RWPE1 (cell line): Measurements from ENCODE around the gene FCHSD2.
A peak's percentile ranks its signal among the peaks of the same experiment; 100 is the strongest.
"Not testable (repeated sequence)": the region's sequence is repeated elsewhere in the genome, so short reads cannot be mapped to it uniquely, and the experiment has no call there.

Experiments used
- CTCF ChIA-PET: fragments of 350-600 bp; sonication (Branson Sonifier 250); formaldehyde crosslinking; extraction: SDS; loops from one replicate; lab custom pipeline; 2021; lab: Yijun Ruan, JAX
- POLR2A ChIA-PET: fragments of 400-600 bp; formaldehyde crosslinking; extraction: SDS; loops from one replicate; lab custom pipeline; 2020; ENCODE audit warnings: antibody characterized with exemption; ENCODE audit not compliant: low non-redundant PET; lab: Yijun Ruan, JAX
- DNase-seq: peaks from one replicate; pipeline ENCODE4 v3.0.0; 2012; ENCODE audit warnings: low spot score
- H3K27ac ChIP-seq: fragments of 450-650 bp; 2 replicates; pipeline ENCODE4 v1.5.1; 2017
- CTCF ChIP-seq: fragments of 450-650 bp; conservative IDR thresholded peaks from 2 replicates; pipeline ENCODE4 v1.5.1; 2017; ENCODE audit warnings: low read depth, mild to moderate bottlenecking

FCHSD2 gene

GRCh38 chr11:72812604-72812966 is 329.5 kb downstream of the FCHSD2 start:
- DNase-seq = peak; percentile 22
- POLR2A ChIA-PET = no interaction called here
- H3K27ac ChIP-seq = peak overlapping the region; percentile 91
- no peak for TF ChIP-seq CTCF
- CTCF ChIA-PET = interaction anchor here (0.7 to 1.4 kb wide), 7 partner anchors 10 to 62 kb away, joined by 3 to 5 read pairs (median 3); no protein-coding TSS in a partner anchor

- POLR2A ChIA-PET, DNase-seq: not testable (repeated sequence)
- H3K27ac ChIP-seq = peak overlapping the region; percentile 12
- CTCF ChIA-PET = interaction anchor here (0.7 to 1.1 kb wide), 2 partner anchors 9 to 87 kb away, joined by 3 to 4 read pairs; no protein-coding TSS in a partner anchor
These were observed 330.4 kb downstream of the FCHSD2 start for GRCh38 chr11:72811686-72812085.

- ChIA-PET CTCF (interaction anchor here (0.6 kb wide), 1 partner anchor 379 kb away, joined by 3 read pairs; no protein-coding TSS in a partner anchor), POLR2A (no interaction called here)
- no peak for DNase-seq
- no peak overlapping the region for H3K27ac ChIP-seq
- no peak for TF ChIP-seq CTCF
These were observed 333.8 kb downstream of the FCHSD2 start for GRCh38 chr11:72808331-72808798.

- CTCF ChIA-PET = no interaction called here
- no peak overlapping the region for H3K27ac ChIP-seq
- POLR2A ChIA-PET = no interaction called here
- TF ChIP-seq CTCF = no peak
- DNase-seq = no peak
These were observed 334.3 kb downstream of the FCHSD2 start for GRCh38 chr11:72807792-72808191.

- ChIA-PET CTCF (no interaction called here), POLR2A (no interaction called here)
- no peak for DNase-seq
- H3K27ac ChIP-seq = no peak overlapping the region
- no peak for TF ChIP-seq CTCF
These were observed 335.0 kb downstream of the FCHSD2 start for GRCh38 chr11:72807021-72807693.

GRCh38 chr11:72806378-72806777 is 335.7 kb downstream of the FCHSD2 start:
- CTCF ChIA-PET, DNase-seq, H3K27ac ChIP-seq, POLR2A ChIA-PET: not testable (repeated sequence)

- no peak overlapping the region for H3K27ac ChIP-seq
- no peak for DNase-seq
- ChIA-PET POLR2A (no interaction called here), CTCF (interaction anchor here (0.7 kb wide), 1 partner anchor 255 kb away, joined by 3 read pairs; no protein-coding TSS in a partner anchor)
- TF ChIP-seq CTCF = no peak
These were observed 336.9 kb downstream of the FCHSD2 start for GRCh38 chr11:72805216-72805615.
